Measurements from ENCODE around the gene ETFDH.
"Not testable (repeated sequence)": the region's sequence is repeated elsewhere in the genome, so short reads cannot be mapped to it uniquely, and the experiment has no call there.

ETFDH gene

GRCh38 chr4:158678767-158679166 is 6.7 kb downstream of the ETFDH start:
- no peak for DNase-seq (ENCODE audit: low spot score)

GRCh38 chr4:158681629-158682028 is 9.5 kb downstream of the ETFDH start:
- DNase-seq (ENCODE audit: low spot score): no peak

GRCh38 chr4:158682066-158682465 is 10.0 kb downstream of the ETFDH start:
- DNase-seq (ENCODE audit: low spot score): no peak

GRCh38 chr4:158688813-158689212 is 16.7 kb downstream of the ETFDH start:
- no peak for DNase-seq (ENCODE audit: low spot score)

GRCh38 chr4:158704274-158704673 is 32.2 kb downstream of the ETFDH start:
- DNase-seq (ENCODE audit: low spot score): no peak

GRCh38 chr4:158710814-158711213 is 38.7 kb downstream of the ETFDH start:
- no peak for DNase-seq (ENCODE audit: low spot score)

GRCh38 chr4:158712622-158713021 is 40.5 kb downstream of the ETFDH start:
- not testable (repeated sequence) for DNase-seq (ENCODE audit: low spot score)

GRCh38 chr4:158714937-158715336 is 42.8 kb downstream of the ETFDH start:
- DNase-seq (ENCODE audit: low spot score): no peak

- DNase-seq (ENCODE audit: low spot score): no peak
Measured at GRCh38 chr4:158715802-158716201, 43.7 kb downstream of the ETFDH start.

- DNase-seq (ENCODE audit: low spot score): no peak
Measured at GRCh38 chr4:158721680-158722079, 49.6 kb downstream of the ETFDH start.

GRCh38 chr4:158722291-158722916 is 50.3 kb downstream of the ETFDH start:
- peak; percentile 43 for DNase-seq (ENCODE audit: low spot score)

GRCh38 chr4:158722917-158723793 is 51.1 kb downstream of the ETFDH start, which contains the start of gene PPID:
Gene PPID (minus strand): TSS chr4:158723396. CDS start chr4:158723288, 108 bp downstream.
- DNase-seq (ENCODE audit: low spot score): peak; percentile 84

- no peak for DNase-seq (ENCODE audit: low spot score)
Measured at GRCh38 chr4:158724637-158725036, 52.5 kb downstream of the ETFDH start.

- no peak for DNase-seq (ENCODE audit: low spot score)
Measured at GRCh38 chr4:158726633-158727032, 54.5 kb downstream of the ETFDH start.

GRCh38 chr4:158728236-158728635 is 56.1 kb downstream of the ETFDH start:
- DNase-seq (ENCODE audit: low spot score): no peak

- peak; percentile 58 for DNase-seq (ENCODE audit: low spot score)
Measured at GRCh38 chr4:158729716-158730559, 57.8 kb downstream of the ETFDH start.

- DNase-seq (ENCODE audit: low spot score): no peak
Measured at GRCh38 chr4:158738866-158739265, 66.8 kb downstream of the ETFDH start.

GRCh38 chr4:158739600-158739999 is 67.5 kb downstream of the ETFDH start:
- no peak for DNase-seq (ENCODE audit: low spot score)

- DNase-seq (ENCODE audit: low spot score): no peak
Measured at GRCh38 chr4:158741326-158742021, 69.4 kb downstream of the ETFDH start.

GRCh38 chr4:158746537-158746936 is 74.4 kb downstream of the ETFDH start:
- DNase-seq (ENCODE audit: low spot score): not testable (repeated sequence)

GRCh38 chr4:158750379-158750778 is 78.3 kb downstream of the ETFDH start:
- DNase-seq (ENCODE audit: low spot score): no peak
